ENCODE data around the gene ATRNL1.

The ATRNL1 gene

DNA sequence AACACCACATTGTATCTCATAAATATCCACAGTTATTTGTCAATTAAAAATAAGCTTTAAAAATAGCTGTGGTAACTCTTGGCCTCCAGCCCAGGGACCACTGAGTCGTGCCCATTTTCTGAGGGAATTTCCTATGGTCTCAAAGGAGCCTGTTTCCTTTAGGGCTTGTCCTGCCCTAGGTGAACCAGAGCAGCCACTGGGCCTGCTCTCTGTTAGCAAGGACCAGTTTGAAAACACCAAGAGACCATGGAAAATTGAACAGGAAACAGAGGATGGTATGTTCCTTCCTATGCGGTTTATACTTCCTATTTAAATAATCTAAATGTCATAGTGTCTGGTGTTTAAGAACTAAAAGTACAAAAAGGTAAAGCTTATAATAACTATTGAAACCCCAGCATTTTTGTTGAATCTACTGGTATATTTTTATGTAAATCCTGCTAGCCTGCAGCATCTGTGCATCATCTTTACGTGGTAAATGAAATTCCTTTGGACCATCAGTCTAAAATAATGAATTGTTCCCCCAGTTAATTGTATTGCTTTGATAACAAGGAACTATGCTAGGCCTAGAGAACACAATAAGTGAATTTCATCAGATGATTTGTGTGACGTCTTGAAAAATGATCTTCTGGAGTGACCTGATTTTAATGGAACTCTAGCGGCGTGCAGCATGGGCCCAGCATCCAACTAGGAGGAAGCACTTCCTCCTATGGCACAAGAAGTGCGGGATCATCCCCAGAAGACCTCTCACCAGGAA is 846.1 kb downstream of the ATRNL1 start:
- H3K4me3 ChIP-seq (ENCODE audit: low read depth in 1 of 2, low read length in 2 of 2), result no peak overlapping the region
- H3K4me1 ChIP-seq (ENCODE audit: control insufficient read depth in 1 of 2, insufficient read depth in 2 of 2, low read length in 2 of 2), result peaks cover 0 to 6% of the 10 kb centered on the region in 2 donors
- no peaks in the 10 kb centered on the region for H3K27me3 ChIP-seq (ENCODE audit: low read depth, low read length)
- H3K9me3 ChIP-seq (ENCODE audit: control insufficient read depth in 1 of 2, low read length in 2 of 2), result no peaks in the 10 kb centered on the region
- no peak overlapping the region for H3K27ac ChIP-seq (ENCODE audit: low read length)
- no peaks in the 10 kb centered on the region for H3K36me3 ChIP-seq (ENCODE audit: control insufficient read depth in 1 of 2, insufficient read depth in 2 of 2, low read length in 2 of 2)

- no peaks in the 10 kb centered on the region for H3K9me3 ChIP-seq (ENCODE audit: control insufficient read depth in 1 of 2, low read length in 2 of 2)
- H3K27ac ChIP-seq (ENCODE audit: low read length), result no peak overlapping the region
- H3K4me3 ChIP-seq (ENCODE audit: low read depth in 1 of 2, low read length in 2 of 2), result no peak overlapping the region
- H3K36me3 ChIP-seq (ENCODE audit: control insufficient read depth in 1 of 2, insufficient read depth in 2 of 2, low read length in 2 of 2), result no peaks in the 10 kb centered on the region
- no peaks in the 10 kb centered on the region for H3K27me3 ChIP-seq (ENCODE audit: low read depth, low read length)
- H3K4me1 ChIP-seq (ENCODE audit: control insufficient read depth in 1 of 2, insufficient read depth in 2 of 2, low read length in 2 of 2), result peaks cover 0 to 6% of the 10 kb centered on the region in 2 donors
Measured at GRCh38 chr10:115941361-115941771, 848.2 kb downstream of the ATRNL1 start.

DNA sequence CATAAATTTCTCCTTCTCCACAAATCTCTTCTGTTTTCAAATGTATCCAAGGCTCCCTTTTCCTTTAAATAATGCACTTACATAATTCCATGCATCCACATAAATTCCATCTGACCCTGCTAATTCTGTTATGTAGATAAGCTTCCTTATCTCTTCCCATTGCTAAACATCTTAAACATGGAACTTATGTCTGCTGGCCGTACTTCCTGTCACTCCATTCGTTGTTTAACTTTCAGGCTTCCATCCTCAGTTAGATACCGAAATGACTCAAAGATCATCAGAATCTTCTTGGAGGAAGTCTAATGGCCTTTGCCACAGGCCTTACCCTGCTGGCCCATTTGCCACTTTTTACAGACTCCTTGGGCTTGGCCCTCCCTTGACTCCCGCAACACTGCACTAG is 848.9 kb downstream of the ATRNL1 start:
- Histone ChIP-seq H3K27ac (ENCODE audit: low read length) (no peak overlapping the region), H3K27me3 (ENCODE audit: low read depth, low read length) (no peaks in the 10 kb centered on the region)

GRCh38 chr10:115944538-115944937 is 851.4 kb downstream of the ATRNL1 start:
- Histone ChIP-seq H3K4me1 (ENCODE audit: control insufficient read depth in 1 of 2, insufficient read depth in 2 of 2, low read length in 2 of 2) (peaks cover 0 to 6% of the 10 kb centered on the region in 2 donors), H3K36me3 (ENCODE audit: control insufficient read depth in 1 of 2, insufficient read depth in 2 of 2, low read length in 2 of 2) (no peaks in the 10 kb centered on the region), H3K27ac (ENCODE audit: low read length) (no peak overlapping the region), H3K4me3 (ENCODE audit: low read depth in 1 of 2, low read length in 2 of 2) (no peak overlapping the region), H3K27me3 (ENCODE audit: low read depth, low read length) (no peaks in the 10 kb centered on the region), H3K9me3 (ENCODE audit: control insufficient read depth in 1 of 2, low read length in 2 of 2) (no peaks in the 10 kb centered on the region)

More for the DNA sequence above, 848.9 kb downstream of the ATRNL1 start:
- peaks cover 0 to 6% of the 10 kb centered on the region in 2 donors for H3K4me1 ChIP-seq (ENCODE audit: control insufficient read depth in 1 of 2, insufficient read depth in 2 of 2, low read length in 2 of 2)
- H3K4me3 ChIP-seq (ENCODE audit: low read depth in 1 of 2, low read length in 2 of 2), result no peak overlapping the region
- H3K9me3 ChIP-seq (ENCODE audit: control insufficient read depth in 1 of 2, low read length in 2 of 2), result no peaks in the 10 kb centered on the region
- no peaks in the 10 kb centered on the region for H3K36me3 ChIP-seq (ENCODE audit: control insufficient read depth in 1 of 2, insufficient read depth in 2 of 2, low read length in 2 of 2)

- no peak overlapping the region for H3K27ac ChIP-seq (ENCODE audit: low read length)
- no peaks in the 10 kb centered on the region for H3K36me3 ChIP-seq (ENCODE audit: control insufficient read depth in 1 of 2, insufficient read depth in 2 of 2, low read length in 2 of 2)
- no peaks in the 10 kb centered on the region for H3K27me3 ChIP-seq (ENCODE audit: low read depth, low read length)
- H3K4me1 ChIP-seq (ENCODE audit: control insufficient read depth in 1 of 2, insufficient read depth in 2 of 2, low read length in 2 of 2), result peaks cover 0 to 6% of the 10 kb centered on the region in 2 donors
- no peak overlapping the region for H3K4me3 ChIP-seq (ENCODE audit: low read depth in 1 of 2, low read length in 2 of 2)
- no peaks in the 10 kb centered on the region for H3K9me3 ChIP-seq (ENCODE audit: control insufficient read depth in 1 of 2, low read length in 2 of 2)
Measured at GRCh38 chr10:115945701-115946445, 852.7 kb downstream of the ATRNL1 start.

DNA sequence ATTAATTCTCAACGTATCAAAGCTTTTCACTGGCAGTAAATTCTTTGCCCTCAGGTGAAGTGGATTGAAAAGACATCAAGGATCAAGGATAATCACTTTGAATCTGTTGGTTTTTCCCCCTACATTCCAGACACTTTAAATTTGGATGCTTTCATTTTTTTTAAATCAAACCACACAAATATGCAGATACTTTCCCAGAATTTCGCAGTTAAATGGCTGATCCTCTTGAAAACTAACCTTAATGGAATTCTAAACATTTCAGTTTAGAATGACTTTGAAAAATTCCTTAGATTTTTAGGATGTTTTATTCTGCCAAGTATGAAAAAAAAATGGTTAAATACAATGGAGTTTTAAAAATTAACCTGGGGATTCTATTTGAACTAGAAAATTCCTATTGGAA is 853.9 kb downstream of the ATRNL1 start:
- Histone ChIP-seq H3K36me3 (ENCODE audit: control insufficient read depth in 1 of 2, insufficient read depth in 2 of 2, low read length in 2 of 2) (no peaks in the 10 kb centered on the region), H3K4me1 (ENCODE audit: control insufficient read depth in 1 of 2, insufficient read depth in 2 of 2, low read length in 2 of 2) (peaks cover 0 to 4% of the 10 kb centered on the region in 2 donors), H3K27me3 (ENCODE audit: low read depth, low read length) (no peaks in the 10 kb centered on the region), H3K4me3 (ENCODE audit: low read depth in 1 of 2, low read length in 2 of 2) (no peak overlapping the region), H3K27ac (ENCODE audit: low read length) (no peak overlapping the region), H3K9me3 (ENCODE audit: control insufficient read depth in 1 of 2, low read length in 2 of 2) (no peaks in the 10 kb centered on the region)

DNA sequence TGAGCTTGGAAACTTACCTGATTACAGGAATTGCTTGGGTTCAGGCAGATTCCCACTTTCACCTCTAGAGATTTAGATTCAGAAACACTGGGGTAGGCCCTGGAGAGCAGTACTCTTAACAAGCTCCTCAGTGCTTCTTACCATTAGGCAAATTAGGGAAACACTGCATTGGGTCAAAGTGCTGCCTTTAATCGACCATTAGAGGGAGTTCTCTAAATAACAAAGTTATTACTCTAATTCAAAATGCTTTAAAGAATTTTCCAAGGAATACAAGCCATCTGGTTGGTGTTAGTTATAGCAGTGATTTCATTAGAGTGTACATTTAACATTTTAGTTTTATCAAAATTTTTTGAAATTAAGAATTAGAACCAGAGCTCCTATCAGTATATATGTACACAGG is 855.3 kb downstream of the ATRNL1 start:
- Histone ChIP-seq H3K4me1 (ENCODE audit: control insufficient read depth in 1 of 2, insufficient read depth in 2 of 2, low read length in 2 of 2) (no peaks in the 10 kb centered on the region), H3K9me3 (ENCODE audit: control insufficient read depth in 1 of 2, low read length in 2 of 2) (no peaks in the 10 kb centered on the region), H3K4me3 (ENCODE audit: low read depth in 1 of 2, low read length in 2 of 2) (no peak overlapping the region), H3K36me3 (ENCODE audit: control insufficient read depth in 1 of 2, insufficient read depth in 2 of 2, low read length in 2 of 2) (no peaks in the 10 kb centered on the region), H3K27ac (ENCODE audit: low read length) (no peak overlapping the region), H3K27me3 (ENCODE audit: low read depth, low read length) (no peaks in the 10 kb centered on the region)

DNA sequence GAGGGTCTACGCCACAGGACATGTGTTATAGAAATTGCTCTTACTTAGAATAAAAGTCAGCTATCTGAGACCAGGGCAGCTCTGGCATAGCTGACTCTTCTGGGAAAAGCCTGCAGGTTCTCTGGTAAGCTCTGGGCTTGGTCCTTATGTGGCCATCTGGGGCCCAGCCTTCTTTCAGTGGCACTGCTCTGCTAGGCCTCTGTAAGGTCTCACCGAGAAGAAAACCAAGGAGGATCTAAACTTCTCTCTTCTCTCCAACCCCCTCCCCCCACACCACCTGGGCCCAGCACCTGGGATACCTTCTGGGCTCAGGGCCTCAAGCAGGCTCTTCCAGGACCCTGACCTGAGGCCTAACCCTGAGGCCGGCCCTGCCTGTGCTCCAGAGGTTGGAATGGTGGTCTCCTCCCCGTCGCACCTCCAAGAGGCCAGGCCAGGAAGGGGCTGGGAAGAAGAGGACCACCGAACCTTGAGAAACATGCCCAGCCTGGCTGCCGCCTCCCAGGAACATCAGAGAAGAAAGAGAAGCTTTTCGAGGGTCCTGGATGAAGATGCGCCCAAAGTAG is 856.2 kb downstream of the ATRNL1 start:
- no peak overlapping the region for H3K27ac ChIP-seq (ENCODE audit: low read length)
- H3K36me3 ChIP-seq (ENCODE audit: control insufficient read depth in 1 of 2, insufficient read depth in 2 of 2, low read length in 2 of 2), result no peaks in the 10 kb centered on the region
- no peaks in the 10 kb centered on the region for H3K27me3 ChIP-seq (ENCODE audit: low read depth, low read length)
- H3K4me1 ChIP-seq (ENCODE audit: control insufficient read depth in 1 of 2, insufficient read depth in 2 of 2, low read length in 2 of 2), result no peaks in the 10 kb centered on the region
- no peaks in the 10 kb centered on the region for H3K9me3 ChIP-seq (ENCODE audit: control insufficient read depth in 1 of 2, low read length in 2 of 2)
- H3K4me3 ChIP-seq (ENCODE audit: low read depth in 1 of 2, low read length in 2 of 2), result no peak overlapping the region

DNA sequence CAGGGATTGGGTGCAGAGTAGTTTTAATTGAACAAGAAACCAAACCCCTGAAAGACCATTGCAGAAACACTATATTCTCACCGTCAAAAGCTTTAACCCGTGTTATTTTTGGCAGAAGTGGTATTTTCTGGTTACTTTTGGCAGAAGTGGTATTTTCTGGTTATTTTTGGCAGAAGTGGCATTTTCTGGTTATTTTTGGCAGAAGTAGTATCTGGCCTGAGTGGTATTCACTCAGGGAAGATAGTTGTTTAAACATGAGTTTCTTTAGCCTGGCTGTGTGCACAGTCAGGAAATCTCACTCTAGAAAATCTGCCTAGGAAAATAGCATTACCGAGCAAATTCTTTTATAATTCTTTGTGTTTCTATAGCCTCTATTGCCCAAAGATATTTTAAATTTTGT is 857.2 kb downstream of the ATRNL1 start:
- Histone ChIP-seq H3K4me3 (ENCODE audit: low read depth in 1 of 2, low read length in 2 of 2) (no peak overlapping the region), H3K4me1 (ENCODE audit: control insufficient read depth in 1 of 2, insufficient read depth in 2 of 2, low read length in 2 of 2) (no peaks in the 10 kb centered on the region), H3K27me3 (ENCODE audit: low read depth, low read length) (no peaks in the 10 kb centered on the region), H3K36me3 (ENCODE audit: control insufficient read depth in 1 of 2, insufficient read depth in 2 of 2, low read length in 2 of 2) (no peaks in the 10 kb centered on the region), H3K27ac (ENCODE audit: low read length) (no peak overlapping the region), H3K9me3 (ENCODE audit: control insufficient read depth in 1 of 2, low read length in 2 of 2) (no peaks in the 10 kb centered on the region)

DNA sequence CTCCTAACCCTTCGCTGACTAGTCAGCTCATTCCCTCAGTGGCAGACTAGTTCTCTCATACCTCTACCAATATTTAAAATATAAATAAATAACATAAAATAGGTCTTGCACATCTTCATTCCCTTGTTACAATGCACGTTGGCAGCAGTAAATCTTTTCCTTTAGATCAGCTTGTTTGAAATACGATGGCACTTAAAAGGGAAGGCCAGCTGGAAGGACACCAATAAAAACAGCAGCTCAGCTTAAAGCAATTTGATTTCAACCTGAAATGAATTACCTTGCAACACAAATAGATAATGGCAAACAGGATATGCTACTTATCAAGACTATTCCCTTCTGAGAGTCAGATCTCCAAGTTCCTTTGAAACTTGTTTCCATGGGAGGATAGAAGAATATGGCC is 858.1 kb downstream of the ATRNL1 start:
- no peaks in the 10 kb centered on the region for H3K4me1 ChIP-seq (ENCODE audit: control insufficient read depth in 1 of 2, insufficient read depth in 2 of 2, low read length in 2 of 2)
- no peak overlapping the region for H3K4me3 ChIP-seq (ENCODE audit: low read depth in 1 of 2, low read length in 2 of 2)
- no peaks in the 10 kb centered on the region for H3K9me3 ChIP-seq (ENCODE audit: control insufficient read depth in 1 of 2, low read length in 2 of 2)
- H3K27ac ChIP-seq (ENCODE audit: low read length), result no peak overlapping the region
- no peaks in the 10 kb centered on the region for H3K36me3 ChIP-seq (ENCODE audit: control insufficient read depth in 1 of 2, insufficient read depth in 2 of 2, low read length in 2 of 2)
- no peaks in the 10 kb centered on the region for H3K27me3 ChIP-seq (ENCODE audit: low read depth, low read length)

GRCh38 chr10:115953281-115953680 is 860.1 kb downstream of the ATRNL1 start:
- Histone ChIP-seq H3K4me3 (ENCODE audit: low read depth in 1 of 2, low read length in 2 of 2) (no peak overlapping the region), H3K27ac (ENCODE audit: low read length) (no peak overlapping the region), H3K36me3 (ENCODE audit: control insufficient read depth in 1 of 2, insufficient read depth in 2 of 2, low read length in 2 of 2) (no peaks in the 10 kb centered on the region), H3K9me3 (ENCODE audit: control insufficient read depth in 1 of 2, low read length in 2 of 2) (no peaks in the 10 kb centered on the region), H3K27me3 (ENCODE audit: low read depth, low read length) (no peaks in the 10 kb centered on the region), H3K4me1 (ENCODE audit: control insufficient read depth in 1 of 2, insufficient read depth in 2 of 2, low read length in 2 of 2) (no peaks in the 10 kb centered on the region)

All from muscle layer of duodenum (tissue), 2 donors.